WTC11 (cell line): ENCODE measurements around the gene EXOC4. TPM values are rescaled to one million over a fixed set of nuclear protein-coding genes. Genes with fewer than 3 reads are reported as not detected.

Experiments used
- ATAC-seq: fragments of 200-7000 bp; cut with Tn5 transposase; 2 replicates; pipeline ENCODE4 v1.10.0; 2021; ENCODE audit warnings: mild to moderate bottlenecking, moderate library complexity
- CTCF ChIA-PET: fragments of 300-600 bp; sonication (Branson Sonifier 250); formaldehyde crosslinking; loops from one replicate; lab custom pipeline; 2021; ENCODE audit warnings: antibody characterized with exemption; lab: Charles Lee
- POLR2A ChIA-PET: fragments of 350-600 bp; sonication (Branson Sonifier 250); formaldehyde crosslinking; loops from one replicate; lab custom pipeline; 2021; ENCODE audit warnings: antibody characterized with exemption; lab: Charles Lee
- DNase-seq: peaks from one replicate; pipeline ENCODE4 v3.0.0; 2021; ENCODE audit warnings: low spot score
- H3K27ac Mint-ChIP-seq: 2 replicates; pipeline ENCODE4 v1.8.0; 2021; ENCODE audit warnings: mixed read lengths
- H3K27me3 Mint-ChIP-seq: 2 replicates; pipeline ENCODE4 v1.8.0; 2021; ENCODE audit warnings: low read depth, mild to moderate bottlenecking, moderate library complexity, mixed read lengths
- H3K36me3 Mint-ChIP-seq: 2 replicates; pipeline ENCODE4 v1.8.0; 2021; ENCODE audit warnings: mixed read lengths
- H3K4me1 Mint-ChIP-seq: 2 replicates; pipeline ENCODE4 v1.8.0; 2022; ENCODE audit warnings: mixed read lengths
- H3K4me3 Mint-ChIP-seq: 2 replicates; pipeline ENCODE4 v1.8.0; 2021; ENCODE audit warnings: mild to moderate bottlenecking, moderate library complexity, mixed read lengths
- H3K9me3 Mint-ChIP-seq: 2 replicates; pipeline ENCODE4 v1.8.0; 2021; ENCODE audit warnings: mixed read lengths
- ARID4B ChIP-seq: sonication (generic); formaldehyde crosslinking; IDR thresholded peaks from 2 replicates; pipeline ENCODE4 v1.8.0; 2023; ENCODE audit warnings: missing genetic modification reagents, mild to moderate bottlenecking, borderline replicate concordance
- CTCF ChIP-seq: fragments of 200-600 bp; IDR thresholded peaks from 2 replicates; pipeline ENCODE4 v1.8.0; 2022; ENCODE audit warnings: antibody characterized with exemption
- E2F5 ChIP-seq: sonication (generic); formaldehyde crosslinking; IDR thresholded peaks from 2 replicates; pipeline ENCODE4 v1.8.1; 2022; ENCODE audit warnings: mild to moderate bottlenecking, moderate library complexity, missing genetic modification reagents
- FOXK1 ChIP-seq: sonication (generic); formaldehyde crosslinking; IDR thresholded peaks from 2 replicates; pipeline ENCODE4 v1.8.0; 2022; ENCODE audit warnings: mild to moderate bottlenecking, moderate library complexity, missing genetic modification reagents
- JUN ChIP-seq: sonication (generic); formaldehyde crosslinking; IDR thresholded peaks from 2 replicates; pipeline ENCODE4 v1.8.0; 2023; ENCODE audit warnings: mild to moderate bottlenecking, missing genetic modification reagents
- MAX ChIP-seq: sonication (generic); formaldehyde crosslinking; IDR thresholded peaks from 2 replicates; pipeline ENCODE4 v1.8.0; 2022; ENCODE audit warnings: mild to moderate bottlenecking, missing genetic modification reagents
- NFATC4 ChIP-seq: fragments of 250-450 bp; sonication (Bioruptor Pico); IDR thresholded peaks from 2 replicates; pipeline ENCODE4 v1.9.0; 2021; ENCODE audit warnings: mild to moderate bottlenecking
- NFE2L1 ChIP-seq: sonication (generic); formaldehyde crosslinking; IDR thresholded peaks from 2 replicates; pipeline ENCODE4 v1.8.1; 2023; ENCODE audit warnings: missing genetic modification reagents
- NFYB ChIP-seq: sonication (generic); formaldehyde crosslinking; conservative IDR thresholded peaks from 2 replicates; pipeline ENCODE4 v1.8.0; 2022; ENCODE audit warnings: low read depth, missing genetic modification reagents
- NR2C2 ChIP-seq: sonication (generic); formaldehyde crosslinking; IDR thresholded peaks from 2 replicates; pipeline ENCODE4 v1.8.0; 2022; ENCODE audit warnings: mild to moderate bottlenecking, missing genetic modification reagents
- NR3C1 ChIP-seq: sonication (generic); formaldehyde crosslinking; conservative IDR thresholded peaks from 2 replicates; pipeline ENCODE4 v1.8.1; 2023; ENCODE audit warnings: low read depth, mild to moderate bottlenecking, missing genetic modification reagents
- TCF7 ChIP-seq: sonication (generic); formaldehyde crosslinking; IDR thresholded peaks from 2 replicates; pipeline ENCODE4 v1.8.0; 2022; ENCODE audit warnings: mild to moderate bottlenecking, low read depth, missing genetic modification reagents, moderate library complexity
- ZNF138 ChIP-seq: sonication (generic); formaldehyde crosslinking; conservative IDR thresholded peaks from 2 replicates; pipeline ENCODE4 v1.8.1; 2022; ENCODE audit warnings: mild to moderate bottlenecking, moderate library complexity, missing genetic modification reagents
- ZNF232 ChIP-seq: sonication (generic); formaldehyde crosslinking; IDR thresholded peaks from 2 replicates; pipeline ENCODE4 v1.8.0; 2022; ENCODE audit warnings: mild to moderate bottlenecking, missing genetic modification reagents
- total RNA-seq: library from RNA; stranded (reverse); gene quantifications from 3 replicates; pipeline ENCODE4 v1.2.3, GENCODE V29; 2021
- TF ChIP-seq, protein P1 (sequence below): sonication (generic); formaldehyde crosslinking; IDR thresholded peaks from 2 replicates; pipeline ENCODE4 v1.8.1; 2023; ENCODE audit warnings: mild to moderate bottlenecking, missing genetic modification reagents, moderate library complexity
- TF ChIP-seq, protein P2 (sequence below): sonication (generic); formaldehyde crosslinking; IDR thresholded peaks from 2 replicates; pipeline ENCODE4 v1.8.0; 2022; ENCODE audit warnings: mild to moderate bottlenecking, missing genetic modification reagents
- TF ChIP-seq, protein P3 (sequence below): sonication (generic); formaldehyde crosslinking; IDR thresholded peaks from 2 replicates; pipeline ENCODE4 v1.8.1; 2022; ENCODE audit warnings: low read depth, missing genetic modification reagents, borderline replicate concordance

EXOC4 gene
- total RNA-seq, 1 experiment from 2014 or later, result 62.0 TPM

- TF ChIP-seq ZNF232 (CRISPR knock-in tag) (no peak), NFE2L1 (CRISPR knock-in tag) (no peak), E2F5 (CRISPR knock-in tag) (no peak), NR3C1 (CRISPR knock-in tag) (no peak), FOXK1 (CRISPR knock-in tag) (no peak), ZNF138 (CRISPR knock-in tag) (no peak)
- TF ChIP-seq, protein P1, sequence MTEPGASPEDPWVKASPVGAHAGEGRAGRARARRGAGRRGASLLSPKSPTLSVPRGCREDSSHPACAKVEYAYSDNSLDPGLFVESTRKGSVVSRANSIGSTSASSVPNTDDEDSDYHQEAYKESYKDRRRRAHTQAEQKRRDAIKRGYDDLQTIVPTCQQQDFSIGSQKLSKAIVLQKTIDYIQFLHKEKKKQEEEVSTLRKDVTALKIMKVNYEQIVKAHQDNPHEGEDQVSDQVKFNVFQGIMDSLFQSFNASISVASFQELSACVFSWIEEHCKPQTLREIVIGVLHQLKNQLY (CRISPR knock-in tag), result no peak
- TF ChIP-seq, protein P2, sequence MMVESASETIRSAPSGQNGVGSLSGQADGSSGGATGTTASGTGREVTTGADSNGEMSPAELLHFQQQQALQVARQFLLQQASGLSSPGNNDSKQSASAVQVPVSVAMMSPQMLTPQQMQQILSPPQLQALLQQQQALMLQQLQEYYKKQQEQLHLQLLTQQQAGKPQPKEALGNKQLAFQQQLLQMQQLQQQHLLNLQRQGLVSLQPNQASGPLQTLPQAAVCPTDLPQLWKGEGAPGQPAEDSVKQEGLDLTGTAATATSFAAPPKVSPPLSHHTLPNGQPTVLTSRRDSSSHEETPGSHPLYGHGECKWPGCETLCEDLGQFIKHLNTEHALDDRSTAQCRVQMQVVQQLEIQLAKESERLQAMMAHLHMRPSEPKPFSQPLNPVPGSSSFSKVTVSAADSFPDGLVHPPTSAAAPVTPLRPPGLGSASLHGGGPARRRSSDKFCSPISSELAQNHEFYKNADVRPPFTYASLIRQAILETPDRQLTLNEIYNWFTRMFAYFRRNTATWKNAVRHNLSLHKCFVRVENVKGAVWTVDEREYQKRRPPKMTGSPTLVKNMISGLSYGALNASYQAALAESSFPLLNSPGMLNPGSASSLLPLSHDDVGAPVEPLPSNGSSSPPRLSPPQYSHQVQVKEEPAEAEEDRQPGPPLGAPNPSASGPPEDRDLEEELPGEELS, result no peak
These were observed 806.1 kb downstream of the EXOC4 start (continued) for GRCh38 chr7:134058980-134059379.

DNA sequence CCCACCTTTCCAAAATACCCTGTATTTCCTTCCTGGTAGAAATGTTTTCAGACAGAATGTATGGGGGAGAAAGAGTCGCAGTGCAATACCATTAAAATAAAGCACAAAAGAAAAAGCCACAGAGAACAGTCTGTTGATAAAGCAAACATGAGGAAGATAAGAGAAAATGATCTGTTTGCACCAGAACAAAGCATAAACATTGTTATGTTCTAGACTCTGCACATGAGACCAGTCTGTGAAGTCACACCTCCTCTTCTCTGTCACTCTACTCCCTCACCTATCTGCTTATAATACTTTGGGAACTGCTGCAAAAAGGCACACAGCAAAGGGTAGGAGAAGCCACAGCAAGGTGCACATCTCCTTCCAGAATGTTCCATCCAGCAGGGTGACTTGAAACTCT lies 807.0 kb downstream of the EXOC4 start:
- TF ChIP-seq NFATC4 (CRISPR knock-in tag) (no peak), E2F5 (CRISPR knock-in tag) (no peak), CTCF (no peak), NFE2L1 (CRISPR knock-in tag) (no peak), NR2C2 (CRISPR knock-in tag) (no peak), MAX (CRISPR knock-in tag) (no peak), NFYB (CRISPR knock-in tag) (no peak)
- TF ChIP-seq, protein P3, sequence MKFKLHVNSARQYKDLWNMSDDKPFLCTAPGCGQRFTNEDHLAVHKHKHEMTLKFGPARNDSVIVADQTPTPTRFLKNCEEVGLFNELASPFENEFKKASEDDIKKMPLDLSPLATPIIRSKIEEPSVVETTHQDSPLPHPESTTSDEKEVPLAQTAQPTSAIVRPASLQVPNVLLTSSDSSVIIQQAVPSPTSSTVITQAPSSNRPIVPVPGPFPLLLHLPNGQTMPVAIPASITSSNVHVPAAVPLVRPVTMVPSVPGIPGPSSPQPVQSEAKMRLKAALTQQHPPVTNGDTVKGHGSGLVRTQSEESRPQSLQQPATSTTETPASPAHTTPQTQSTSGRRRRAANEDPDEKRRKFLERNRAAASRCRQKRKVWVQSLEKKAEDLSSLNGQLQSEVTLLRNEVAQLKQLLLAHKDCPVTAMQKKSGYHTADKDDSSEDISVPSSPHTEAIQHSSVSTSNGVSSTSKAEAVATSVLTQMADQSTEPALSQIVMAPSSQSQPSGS (CRISPR knock-in tag), result no peak
- H3K27me3 Mint-ChIP-seq, result no peaks in the 10 kb centered on the region
- no peaks in the 10 kb centered on the region for H3K9me3 Mint-ChIP-seq
- ATAC-seq (no peak), DNase-seq (no peak)
- H3K27ac Mint-ChIP-seq, result no peak overlapping the region
- ChIA-PET CTCF (no interaction called here), POLR2A (no interaction called here)
- H3K4me3 Mint-ChIP-seq, result no peak overlapping the region
- peaks cover 6% of the 10 kb centered on the region for H3K4me1 Mint-ChIP-seq
- no peaks in the 10 kb centered on the region for H3K36me3 Mint-ChIP-seq

GRCh38 chr7:134060874-134061273 lies 808.0 kb downstream of the EXOC4 start:
- no peak for DNase-seq
- TF ChIP-seq TCF7 (CRISPR knock-in tag), result no peak
- no peak for TF ChIP-seq ARID4B
- no peak for TF ChIP-seq ZNF138 (CRISPR knock-in tag)
- no peak for TF ChIP-seq JUN (CRISPR knock-in tag)
- H3K36me3 Mint-ChIP-seq, result no peaks in the 10 kb centered on the region
- H3K9me3 Mint-ChIP-seq, result no peaks in the 10 kb centered on the region
- no peak for ATAC-seq
- POLR2A ChIA-PET, result no interaction called here
- CTCF ChIA-PET, result no interaction called here
- H3K4me1 Mint-ChIP-seq, result peaks cover 5% of the 10 kb centered on the region
- no peak overlapping the region for H3K4me3 Mint-ChIP-seq
- H3K27me3 Mint-ChIP-seq, result no peaks in the 10 kb centered on the region
- no peak overlapping the region for H3K27ac Mint-ChIP-seq
